K562 (cell line): ENCODE measurements around the gene ARMCX6. TPM values are rescaled to one million over a fixed set of nuclear protein-coding genes. Genes with fewer than 3 reads are reported as not detected.

ENCODE experiments used
- BRD9 ChIP-seq: fragments of 450-650 bp; IDR thresholded peaks from 2 replicates; pipeline ENCODE4 v1.6.1; 2018; ENCODE audit warnings: low read depth; ENCODE audit not compliant: partially characterized antibody
- ERF ChIP-seq: fragments of 450-650 bp; formaldehyde crosslinking; IDR thresholded peaks from 2 replicates; pipeline ENCODE4 v1.4.0; 2020; ENCODE audit warnings: mild to moderate bottlenecking, mixed read lengths
- TEAD2 ChIP-seq: fragments of 450-650 bp; IDR thresholded peaks from 2 replicates; pipeline ENCODE4 v1.6.1; 2016; ENCODE audit warnings: missing genetic modification characterization, control low read depth, missing compliant biosample characterization
- ZFP1 ChIP-seq: fragments of 450-650 bp; formaldehyde crosslinking; IDR thresholded peaks from 2 replicates; pipeline ENCODE4 v1.4.0; 2020; ENCODE audit warnings: mild to moderate bottlenecking, mixed read lengths
- ZNF644 ChIP-seq: fragments of 200-800 bp; sonication (Bioruptor generic); IDR thresholded peaks from 2 replicates; pipeline ENCODE4 v1.6.1; 2016; ENCODE audit warnings: low read depth, missing genetic modification characterization, missing compliant biosample characterization
- ZSCAN29 ChIP-seq: fragments of 450-650 bp; IDR thresholded peaks from 2 replicates; pipeline ENCODE4 v1.6.1; 2017
- polyA plus RNA-seq, 8 experiments: library from polyadenylated mRNA; depleted of rRNA in 4 of 8; stranded (reverse) in 5 of 8; unstranded in 3 of 8; fragments of >200 nt; fragmentation: Nextera tagmentation in 2 of 8; fragmentation: Illumina TruSeq in 1 of 8; extraction: Ambion mirVana in 2 of 8; extraction: Trizol in 1 of 8; gene quantifications; 2 replicates each; pipeline versions ENCODE4 v1.2.1 to v1.2.3, GENCODE V29; 2011 to 2014; ENCODE audit warnings: inconsistent platforms in 1 of 8, missing spikeins in 1 of 8
- total RNA-seq, 7 experiments: library from RNA; depleted of rRNA in 6 of 7; stranded (reverse); fragments of >200 nt in 6 of 7; fragmentation: Illumina TruSeq in 2 of 7; extraction: Trizol in 2 of 7; gene quantifications; 2 replicates each; pipeline versions ENCODE4 v1.2.1 to v1.2.3, GENCODE V29; 2011 to 2021; ENCODE audit warnings: low replicate concordance in 1 of 7
- TF ChIP-seq, protein P1 (sequence below): fragments of 450-650 bp; IDR thresholded peaks from 2 replicates; pipeline ENCODE4 v1.6.1; 2016; ENCODE audit warnings: low read depth
- TF ChIP-seq, protein P2 (sequence below): sonication (generic); formaldehyde crosslinking; IDR thresholded peaks from 2 replicates; pipeline ENCODE4 v1.8.1; 2022; ENCODE audit warnings: missing genetic modification reagents
- TF ChIP-seq, protein P3 (sequence below): sonication (generic); formaldehyde crosslinking; IDR thresholded peaks from 2 replicates; pipeline ENCODE4 v1.9.0; 2022; ENCODE audit warnings: mild to moderate bottlenecking, missing genetic modification reagents

ARMCX6 gene
- total and polyA plus RNA-seq, 9 of the 15 experiments (the other 6 are each of a cell fraction or from before 2014, with no cell fraction given), result 15.4 to 41.2 (median 24.6) TPM

DNA sequence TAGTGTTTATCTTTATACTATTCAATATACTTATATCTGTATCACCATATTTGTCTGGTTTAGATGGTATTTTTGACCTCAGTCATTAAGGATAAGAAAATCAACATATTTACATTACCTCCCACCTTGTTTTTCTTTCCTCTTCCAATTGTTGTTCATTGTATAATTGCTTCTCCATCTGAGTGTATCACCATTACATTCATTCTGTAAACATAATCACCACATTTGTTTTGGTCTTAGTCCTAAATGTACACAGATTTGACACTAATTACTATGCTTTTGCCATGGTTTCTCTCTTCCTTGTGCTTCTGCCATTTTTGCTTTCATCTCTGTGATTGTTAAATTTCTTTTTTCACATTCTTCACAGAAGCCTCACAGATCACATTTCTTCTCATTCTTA is 12.7 kb downstream of the ARMCX6 start (continued):
- TF ChIP-seq, protein P1, sequence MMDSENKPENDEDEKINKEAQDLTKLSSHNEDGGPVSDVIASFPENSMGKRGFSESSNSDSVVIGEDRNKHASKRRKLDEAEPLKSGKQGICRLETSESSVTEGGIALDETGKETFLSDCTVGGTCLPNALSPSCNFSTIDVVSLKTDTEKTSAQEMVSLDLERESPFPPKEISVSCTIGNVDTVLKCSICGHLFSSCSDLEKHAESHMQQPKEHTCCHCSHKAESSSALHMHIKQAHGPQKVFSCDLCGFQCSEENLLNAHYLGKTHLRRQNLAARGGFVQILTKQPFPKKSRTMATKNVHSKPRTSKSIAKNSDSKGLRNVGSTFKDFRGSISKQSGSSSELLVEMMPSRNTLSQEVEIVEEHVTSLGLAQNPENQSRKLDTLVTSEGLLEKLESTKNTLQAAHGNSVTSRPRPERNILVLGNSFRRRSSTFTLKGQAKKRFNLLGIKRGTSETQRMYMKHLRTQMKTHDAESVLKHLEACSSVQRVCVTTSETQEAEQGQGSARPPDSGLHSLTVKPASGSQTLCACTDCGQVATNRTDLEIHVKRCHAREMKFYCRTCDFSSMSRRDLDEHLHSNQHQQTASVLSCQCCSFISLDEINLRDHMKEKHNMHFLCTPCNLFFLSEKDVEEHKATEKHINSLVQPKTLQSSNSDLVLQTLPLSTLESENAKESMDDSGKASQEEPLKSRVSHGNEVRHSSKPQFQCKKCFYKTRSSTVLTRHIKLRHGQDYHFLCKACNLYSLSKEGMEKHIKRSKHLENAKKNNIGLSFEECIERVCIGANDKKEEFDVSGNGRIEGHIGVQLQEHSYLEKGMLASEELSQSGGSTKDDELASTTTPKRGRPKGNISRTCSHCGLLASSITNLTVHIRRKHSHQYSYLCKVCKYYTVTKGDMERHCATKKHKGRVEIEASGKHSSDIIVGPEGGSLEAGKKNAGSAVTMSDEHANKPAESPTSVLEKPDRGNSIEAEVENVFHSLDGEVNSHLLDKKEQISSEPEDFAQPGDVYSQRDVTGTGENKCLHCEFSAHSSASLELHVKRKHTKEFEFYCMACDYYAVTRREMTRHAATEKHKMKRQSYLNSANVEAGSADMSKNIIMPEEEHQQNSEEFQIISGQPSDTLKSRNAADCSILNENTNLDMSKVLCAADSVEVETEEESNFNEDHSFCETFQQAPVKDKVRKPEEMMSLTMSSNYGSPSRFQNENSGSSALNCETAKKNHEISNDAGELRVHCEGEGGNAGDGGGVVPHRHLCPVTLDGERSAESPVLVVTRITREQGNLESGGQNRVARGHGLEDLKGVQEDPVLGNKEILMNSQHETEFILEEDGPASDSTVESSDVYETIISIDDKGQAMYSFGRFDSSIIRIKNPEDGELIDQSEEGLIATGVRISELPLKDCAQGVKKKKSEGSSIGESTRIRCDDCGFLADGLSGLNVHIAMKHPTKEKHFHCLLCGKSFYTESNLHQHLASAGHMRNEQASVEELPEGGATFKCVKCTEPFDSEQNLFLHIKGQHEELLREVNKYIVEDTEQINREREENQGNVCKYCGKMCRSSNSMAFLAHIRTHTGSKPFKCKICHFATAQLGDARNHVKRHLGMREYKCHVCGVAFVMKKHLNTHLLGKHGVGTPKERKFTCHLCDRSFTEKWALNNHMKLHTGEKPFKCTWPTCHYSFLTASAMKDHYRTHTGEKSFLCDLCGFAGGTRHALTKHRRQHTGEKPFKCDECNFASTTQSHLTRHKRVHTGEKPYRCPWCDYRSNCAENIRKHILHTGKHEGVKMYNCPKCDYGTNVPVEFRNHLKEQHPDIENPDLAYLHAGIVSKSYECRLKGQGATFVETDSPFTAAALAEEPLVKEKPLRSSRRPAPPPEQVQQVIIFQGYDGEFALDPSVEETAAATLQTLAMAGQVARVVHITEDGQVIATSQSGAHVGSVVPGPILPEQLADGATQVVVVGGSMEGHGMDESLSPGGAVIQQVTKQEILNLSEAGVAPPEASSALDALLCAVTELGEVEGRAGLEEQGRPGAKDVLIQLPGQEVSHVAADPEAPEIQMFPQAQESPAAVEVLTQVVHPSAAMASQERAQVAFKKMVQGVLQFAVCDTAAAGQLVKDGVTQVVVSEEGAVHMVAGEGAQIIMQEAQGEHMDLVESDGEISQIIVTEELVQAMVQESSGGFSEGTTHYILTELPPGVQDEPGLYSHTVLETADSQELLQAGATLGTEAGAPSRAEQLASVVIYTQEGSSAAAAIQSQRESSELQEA, result no peak
- TF ChIP-seq, protein P2, sequence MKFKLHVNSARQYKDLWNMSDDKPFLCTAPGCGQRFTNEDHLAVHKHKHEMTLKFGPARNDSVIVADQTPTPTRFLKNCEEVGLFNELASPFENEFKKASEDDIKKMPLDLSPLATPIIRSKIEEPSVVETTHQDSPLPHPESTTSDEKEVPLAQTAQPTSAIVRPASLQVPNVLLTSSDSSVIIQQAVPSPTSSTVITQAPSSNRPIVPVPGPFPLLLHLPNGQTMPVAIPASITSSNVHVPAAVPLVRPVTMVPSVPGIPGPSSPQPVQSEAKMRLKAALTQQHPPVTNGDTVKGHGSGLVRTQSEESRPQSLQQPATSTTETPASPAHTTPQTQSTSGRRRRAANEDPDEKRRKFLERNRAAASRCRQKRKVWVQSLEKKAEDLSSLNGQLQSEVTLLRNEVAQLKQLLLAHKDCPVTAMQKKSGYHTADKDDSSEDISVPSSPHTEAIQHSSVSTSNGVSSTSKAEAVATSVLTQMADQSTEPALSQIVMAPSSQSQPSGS, result no peak
- TF ChIP-seq ZFP1 (CRISPR knock-in tag) (no peak), ZNF644 (tag) (no peak), TEAD2 (tag) (no peak), ZSCAN29 (no peak), ERF (CRISPR knock-in tag) (no peak), BRD9 (no peak)
- TF ChIP-seq, protein P3, sequence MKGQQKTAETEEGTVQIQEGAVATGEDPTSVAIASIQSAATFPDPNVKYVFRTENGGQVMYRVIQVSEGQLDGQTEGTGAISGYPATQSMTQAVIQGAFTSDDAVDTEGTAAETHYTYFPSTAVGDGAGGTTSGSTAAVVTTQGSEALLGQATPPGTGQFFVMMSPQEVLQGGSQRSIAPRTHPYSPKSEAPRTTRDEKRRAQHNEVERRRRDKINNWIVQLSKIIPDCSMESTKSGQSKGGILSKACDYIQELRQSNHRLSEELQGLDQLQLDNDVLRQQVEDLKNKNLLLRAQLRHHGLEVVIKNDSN, result no peak
- TF ChIP-seq, all 486 proteins: peak for 0
